GM12875 (cell line): ENCODE data around the gene C2orf92.

Experiments
- H3K4me3 ChIP-seq: one replicate; pipeline ENCODE4 v1.5.1; 2011; ENCODE audit warnings: low read depth, low read length, control low read depth
- CTCF ChIP-seq: IDR thresholded peaks from 2 replicates; pipeline ENCODE4 v1.5.1; 2011; ENCODE audit warnings: low read depth, mild to moderate bottlenecking, control low read depth, inconsistent platforms, low read length, moderate library complexity, borderline replicate concordance; ENCODE audit not compliant: insufficient read depth

C2orf92 gene

GRCh38 chr2:97722227-97722626 is 52.7 kb downstream of the C2orf92 start:
- no peak for TF ChIP-seq CTCF
- H3K4me3 ChIP-seq, result no peak overlapping the region

DNA sequence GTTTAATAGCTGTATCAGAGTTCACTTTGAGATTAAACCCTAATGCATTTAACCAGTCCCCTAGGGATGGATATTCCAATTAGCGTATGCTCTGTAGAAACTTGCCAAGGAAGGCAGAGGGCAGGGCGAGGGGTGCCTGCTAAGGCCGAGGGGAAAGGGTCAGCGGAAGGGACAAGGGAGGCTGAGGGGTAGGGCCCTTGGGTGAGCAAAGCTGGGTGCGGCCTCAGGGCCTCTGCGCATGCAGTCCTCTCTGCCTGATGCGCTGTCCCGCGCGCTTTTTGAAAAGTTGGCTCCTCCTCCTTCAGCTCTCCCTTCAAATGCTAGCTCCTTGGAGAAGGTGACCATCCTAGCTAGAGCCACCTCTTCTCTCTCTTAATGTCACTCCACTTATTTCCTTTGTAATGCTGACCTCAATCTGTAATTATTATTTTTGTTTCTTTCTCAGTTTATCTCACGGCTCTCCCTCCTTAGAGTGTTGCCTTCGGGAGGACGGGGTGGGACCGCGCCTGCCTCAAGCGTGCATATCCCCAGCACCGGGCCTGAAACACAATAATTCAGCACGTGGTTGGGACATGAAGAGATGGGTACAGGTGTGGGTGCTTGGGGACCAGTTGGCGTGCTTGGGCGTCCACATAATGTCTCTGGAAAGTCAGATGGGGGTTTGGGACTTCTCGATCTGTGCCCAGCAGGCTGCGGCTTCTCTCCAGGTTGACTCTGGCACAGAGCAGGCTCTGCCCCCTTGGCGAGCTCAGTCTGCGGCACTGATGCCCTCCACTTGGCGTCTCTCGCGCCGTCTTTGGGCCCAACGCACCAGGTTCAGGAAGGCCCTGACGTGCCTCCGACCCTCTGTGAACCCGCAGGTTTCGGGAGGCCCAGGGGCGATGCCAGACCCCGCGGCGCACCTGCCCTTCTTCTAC is 53.9 kb downstream of the C2orf92 start:
- no peak overlapping the region for H3K4me3 ChIP-seq
- TF ChIP-seq CTCF, result no peak

DNA sequence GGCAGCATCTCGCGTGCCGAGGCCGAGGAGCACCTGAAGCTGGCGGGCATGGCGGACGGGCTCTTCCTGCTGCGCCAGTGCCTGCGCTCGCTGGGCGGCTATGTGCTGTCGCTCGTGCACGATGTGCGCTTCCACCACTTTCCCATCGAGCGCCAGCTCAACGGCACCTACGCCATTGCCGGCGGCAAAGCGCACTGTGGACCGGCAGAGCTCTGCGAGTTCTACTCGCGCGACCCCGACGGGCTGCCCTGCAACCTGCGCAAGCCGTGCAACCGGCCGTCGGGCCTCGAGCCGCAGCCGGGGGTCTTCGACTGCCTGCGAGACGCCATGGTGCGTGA is 54.5 kb downstream of the C2orf92 start:
- no peak overlapping the region for H3K4me3 ChIP-seq
- no peak for TF ChIP-seq CTCF

DNA sequence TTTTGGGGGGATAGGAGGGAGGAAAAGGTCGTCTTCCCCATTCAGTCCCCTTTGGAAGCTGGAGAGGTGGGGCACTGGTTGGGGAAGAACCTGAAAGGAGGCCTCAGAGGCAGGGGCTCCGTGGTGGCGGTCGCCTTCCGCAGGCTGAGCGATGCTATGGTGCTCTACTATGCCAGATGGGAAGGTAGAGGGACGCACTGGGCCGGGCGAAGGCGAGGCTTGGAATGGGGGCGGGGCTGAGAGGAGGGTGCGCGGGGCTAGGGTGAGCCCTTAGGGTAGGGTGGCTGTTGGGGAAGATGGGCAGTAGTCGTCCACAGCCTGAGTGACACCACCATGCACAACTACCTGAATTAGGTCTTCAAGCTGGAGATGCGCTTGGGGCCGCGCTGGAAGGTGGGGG is 55.0 kb downstream of the C2orf92 start:
- H3K4me3 ChIP-seq, result no peak overlapping the region
- no peak for TF ChIP-seq CTCF

- no peak overlapping the region for H3K4me3 ChIP-seq
- TF ChIP-seq CTCF, result no peak
Measured at GRCh38 chr2:97724946-97725688, 55.6 kb downstream of the C2orf92 start.

GRCh38 chr2:97726261-97727064 is 57.0 kb downstream of the C2orf92 start:
- H3K4me3 ChIP-seq, result no peak overlapping the region
- TF ChIP-seq CTCF, result no peak

- H3K4me3 ChIP-seq, result no peak overlapping the region
- no peak for TF ChIP-seq CTCF
Measured at GRCh38 chr2:97727296-97727695, 57.8 kb downstream of the C2orf92 start.
